ENCODE results near the gene CLIP2. TPM values are rescaled to one million over a fixed set of nuclear protein-coding genes. Genes with fewer than 3 reads are reported as not detected.
A peak's percentile ranks its signal among the peaks of the same experiment; 100 is the strongest.

CLIP2 gene
- total and polyA plus RNA-seq, 7 donors: 20.7 to 56.4 (median 23.4) TPM

DNA sequence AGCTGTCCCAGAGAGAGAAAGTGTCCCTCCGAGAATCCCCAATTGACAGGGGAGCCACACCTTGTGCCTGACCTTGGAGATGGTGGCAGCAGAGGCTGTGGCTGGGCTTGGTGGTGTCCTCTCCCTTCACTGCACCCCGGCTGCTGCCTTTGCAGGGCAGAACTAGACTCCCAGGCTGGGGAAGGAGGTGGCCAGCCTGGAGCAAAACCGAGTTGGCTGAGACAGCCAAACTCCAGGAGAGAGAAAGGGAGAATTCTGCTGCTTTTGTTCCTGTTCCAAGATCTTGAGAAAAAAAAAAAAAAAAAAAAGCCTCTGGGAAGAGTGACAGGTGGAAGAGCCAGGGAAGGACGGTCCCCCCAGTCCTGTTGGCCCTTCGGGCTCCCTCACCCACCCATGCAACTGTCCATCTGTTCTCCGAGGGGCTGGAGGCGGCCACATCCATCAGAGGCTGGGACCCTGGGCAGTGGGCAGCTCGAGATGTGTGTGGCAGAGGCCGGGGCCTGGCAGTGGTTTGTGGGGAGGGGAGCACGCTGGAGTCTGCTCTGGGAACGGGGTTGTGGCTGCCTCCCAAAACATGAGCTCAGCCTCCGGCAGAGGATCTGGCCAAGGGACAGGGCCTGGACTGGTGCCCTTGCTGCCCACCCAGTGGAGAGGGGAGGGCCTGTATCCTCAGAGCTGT, 35.5 kb downstream of the CLIP2 start:
- Histone ChIP-seq H3K27me3 (no peaks in the 10 kb centered on the region), H3K9me3 (no peaks in the 10 kb centered on the region), H3K27ac (peak overlapping the region in 2 of 4 donors; percentile 33 to 45), H3K4me3 (no peak overlapping the region), H3K4me1 (peaks cover 0 to 18% (median 15%) of the 10 kb centered on the region in 4 donors), H3K36me3 (peaks cover 0 to 9% (median 2%) of the 10 kb centered on the region in 4 donors)
- peak; percentile 70 for DNase-seq
- no peak for TF ChIP-seq POLR2AphosphoS5 (IDR thresholded peaks at IDR 0.05)
- TF ChIP-seq, protein P1, sequence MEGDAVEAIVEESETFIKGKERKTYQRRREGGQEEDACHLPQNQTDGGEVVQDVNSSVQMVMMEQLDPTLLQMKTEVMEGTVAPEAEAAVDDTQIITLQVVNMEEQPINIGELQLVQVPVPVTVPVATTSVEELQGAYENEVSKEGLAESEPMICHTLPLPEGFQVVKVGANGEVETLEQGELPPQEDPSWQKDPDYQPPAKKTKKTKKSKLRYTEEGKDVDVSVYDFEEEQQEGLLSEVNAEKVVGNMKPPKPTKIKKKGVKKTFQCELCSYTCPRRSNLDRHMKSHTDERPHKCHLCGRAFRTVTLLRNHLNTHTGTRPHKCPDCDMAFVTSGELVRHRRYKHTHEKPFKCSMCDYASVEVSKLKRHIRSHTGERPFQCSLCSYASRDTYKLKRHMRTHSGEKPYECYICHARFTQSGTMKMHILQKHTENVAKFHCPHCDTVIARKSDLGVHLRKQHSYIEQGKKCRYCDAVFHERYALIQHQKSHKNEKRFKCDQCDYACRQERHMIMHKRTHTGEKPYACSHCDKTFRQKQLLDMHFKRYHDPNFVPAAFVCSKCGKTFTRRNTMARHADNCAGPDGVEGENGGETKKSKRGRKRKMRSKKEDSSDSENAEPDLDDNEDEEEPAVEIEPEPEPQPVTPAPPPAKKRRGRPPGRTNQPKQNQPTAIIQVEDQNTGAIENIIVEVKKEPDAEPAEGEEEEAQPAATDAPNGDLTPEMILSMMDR (IDR thresholded peaks at IDR 0.05): no peak
- TF ChIP-seq EP300 (IDR thresholded peaks at IDR 0.05): no peak
- TF ChIP-seq POLR2A (IDR thresholded peaks at IDR 0.05): no peak
- intact Hi-C loops (cut with DNase I): no loop called here
- 31 to 66% methylated on average over 12 of the region's 12 CpGs for WGBS, 2 donors

DNA sequence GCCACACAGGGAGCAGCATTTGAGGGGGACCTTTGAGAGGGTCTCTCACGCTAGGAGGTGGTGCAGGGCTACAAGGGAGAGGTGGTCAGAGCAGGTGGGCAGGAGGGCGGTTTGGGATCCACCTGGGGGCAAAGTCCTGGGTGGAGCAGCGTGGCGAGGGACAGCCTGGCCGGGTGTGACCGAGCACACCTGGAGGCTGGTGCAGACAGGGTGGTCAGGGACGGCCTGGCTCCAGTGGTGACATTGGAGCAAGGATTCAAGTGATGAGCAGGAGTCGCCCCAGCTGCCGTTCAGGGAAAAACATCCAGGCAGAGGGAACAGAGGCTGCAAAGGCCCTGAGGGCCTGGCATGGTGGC, 36.0 kb downstream of the CLIP2 start:
- Histone ChIP-seq H3K27ac (peak overlapping the region in 2 of 4 donors; percentile 33 to 45), H3K9me3 (no peaks in the 10 kb centered on the region), H3K36me3 (peaks cover 0 to 9% (median 2%) of the 10 kb centered on the region in 4 donors), H3K4me1 (peaks cover 0 to 18% (median 15%) of the 10 kb centered on the region in 4 donors), H3K27me3 (no peaks in the 10 kb centered on the region), H3K4me3 (no peak overlapping the region)
- DNase-seq: no peak
- TF ChIP-seq EP300 (IDR thresholded peaks at IDR 0.05): no peak
- no peak for TF ChIP-seq POLR2AphosphoS5 (IDR thresholded peaks at IDR 0.05)
- TF ChIP-seq, protein P1 (IDR thresholded peaks at IDR 0.05): no peak
- no peak for TF ChIP-seq POLR2A (IDR thresholded peaks at IDR 0.05)
- intact Hi-C loops (cut with DNase I): no loop called here
- 19 to 71% methylated on average over 9 of the region's 9 CpGs for WGBS, 2 donors

DNA sequence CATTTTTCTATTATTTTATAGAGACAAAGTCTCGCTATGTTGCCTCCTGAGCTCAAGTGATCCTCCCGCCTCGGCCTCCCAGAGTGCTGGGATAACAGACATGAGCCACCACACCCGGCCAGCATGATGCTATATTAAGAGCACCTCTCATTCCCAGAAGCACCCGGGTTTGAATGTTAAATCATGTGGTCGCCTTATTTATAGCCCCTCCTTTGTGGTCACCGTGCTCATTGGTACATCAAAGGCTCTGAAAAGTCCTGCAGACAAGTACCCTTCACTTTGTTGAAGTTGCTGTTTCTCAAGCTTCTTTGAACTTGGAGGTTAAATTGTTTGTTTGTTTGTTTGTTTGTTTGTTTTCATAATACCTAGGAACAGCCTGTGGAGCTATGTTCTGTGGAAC, 40.0 kb downstream of the CLIP2 start:
- H3K36me3 ChIP-seq: peaks cover 0 to 16% (median 2%) of the 10 kb centered on the region in 4 donors
- intact Hi-C loops (cut with DNase I): no loop called here
- H3K27ac ChIP-seq: no peak overlapping the region
- H3K4me3 ChIP-seq: no peak overlapping the region
- no peaks in the 10 kb centered on the region for H3K9me3 ChIP-seq
- 78 to 82% methylated on average over 7 of the region's 7 CpGs for WGBS, 2 donors
- no peaks in the 10 kb centered on the region for H3K27me3 ChIP-seq
- H3K4me1 ChIP-seq: peaks cover 0 to 11% (median 11%) of the 10 kb centered on the region in 4 donors
- no peak for DNase-seq
- TF ChIP-seq, protein P1 (IDR thresholded peaks at IDR 0.05): no peak
- TF ChIP-seq POLR2A (IDR thresholded peaks at IDR 0.05) (no peak), EP300 (IDR thresholded peaks at IDR 0.05) (no peak), POLR2AphosphoS5 (IDR thresholded peaks at IDR 0.05) (no peak)

DNA sequence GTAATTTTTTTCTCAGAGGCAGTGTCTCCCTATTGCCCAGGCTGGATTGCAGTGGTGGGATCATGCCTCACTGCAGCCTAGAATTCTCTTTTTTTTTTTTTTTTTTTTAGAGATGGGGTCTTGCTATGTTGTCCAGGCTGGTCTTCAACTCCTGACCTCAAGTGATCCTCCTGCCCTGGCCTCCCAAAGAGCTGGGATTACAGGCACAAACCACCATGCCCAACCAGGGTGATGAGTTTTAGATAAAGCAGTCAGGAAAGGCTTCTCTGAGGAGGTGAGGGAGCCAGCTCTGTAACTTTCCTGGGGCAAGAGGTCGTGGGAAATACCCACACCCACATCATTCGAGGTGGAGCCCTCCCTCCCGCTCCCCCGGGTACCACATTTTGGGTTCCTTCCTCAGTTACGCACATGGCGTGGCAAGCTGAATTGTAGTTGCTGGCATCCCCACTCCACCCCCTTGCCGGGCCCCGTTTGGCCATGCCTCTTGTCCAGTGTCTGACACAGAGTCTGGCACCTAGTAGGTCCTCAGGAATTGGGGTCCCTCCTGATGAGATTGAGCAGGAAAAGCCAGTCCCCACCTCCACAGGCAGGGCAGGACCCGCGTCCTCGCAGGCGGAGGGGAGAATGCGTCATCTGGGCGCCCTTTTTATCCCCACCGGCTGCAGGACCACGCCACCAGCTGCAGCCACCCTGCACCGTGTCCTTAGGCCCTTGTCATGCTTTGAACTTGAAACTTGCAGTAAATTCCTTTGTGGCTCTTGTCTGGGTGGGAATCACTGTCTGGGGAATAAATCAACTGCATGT, 43.4 kb downstream of the CLIP2 start:
- no peak overlapping the region for H3K27ac ChIP-seq
- WGBS, 2 donors: 86 to 90% methylated on average over 17 of the region's 17 CpGs
- H3K27me3 ChIP-seq: no peaks in the 10 kb centered on the region
- peaks cover 0 to 18% (median under 1%) of the 10 kb centered on the region in 4 donors for H3K36me3 ChIP-seq
- no peaks in the 10 kb centered on the region for H3K4me1 ChIP-seq
- no peaks in the 10 kb centered on the region for H3K9me3 ChIP-seq
- TF ChIP-seq, protein P1 (IDR thresholded peaks at IDR 0.05): no peak
- TF ChIP-seq POLR2AphosphoS5 (IDR thresholded peaks at IDR 0.05) (no peak), POLR2A (IDR thresholded peaks at IDR 0.05) (no peak), EP300 (IDR thresholded peaks at IDR 0.05) (no peak)
- intact Hi-C loops (cut with DNase I): no loop called here
- DNase-seq: no peak
- H3K4me3 ChIP-seq: no peak overlapping the region

Measured in sigmoid colon (tissue), 7 donors.